ENCODE measurements around the gene ZMYND15. TPM values are rescaled to one million over a fixed set of nuclear protein-coding genes. Genes with fewer than 3 reads are reported as not detected.

The ZMYND15 gene
- total and polyA plus RNA-seq, 2 of the 4 experiments (the other 2 are of a cell fraction): 0.07 TPM; not detected in 1

DNA sequence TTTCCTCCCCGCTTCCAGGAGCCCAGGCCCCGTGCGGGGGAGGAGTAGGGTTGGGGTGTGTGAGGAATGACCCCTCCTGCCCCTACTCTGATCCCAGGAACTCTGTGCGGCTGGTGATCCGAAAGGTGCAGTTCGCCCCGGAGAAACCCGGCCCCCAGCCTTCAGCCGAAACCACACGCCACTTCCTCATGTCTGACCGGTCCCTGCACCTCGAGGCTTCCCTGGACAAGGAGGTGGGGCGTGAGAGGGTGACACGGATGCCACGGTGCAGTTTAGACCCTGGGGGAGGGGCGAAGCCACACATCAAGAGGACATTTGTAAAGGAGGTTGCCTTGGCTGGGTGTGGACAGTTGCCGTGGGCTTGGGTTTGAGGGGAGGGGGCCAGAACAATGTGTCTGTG lies 21.8 kb upstream of the ZMYND15 start:
- Histone ChIP-seq H2BK5ac (ENCODE audit: low read depth, low read length, poor library complexity, severe bottlenecking) (no peak overlapping the region), H3K18ac (ENCODE audit: low read depth, low read length) (no peak overlapping the region), H3K4me2 (ENCODE audit: low read depth, low read length) (no peak overlapping the region), H3K27me3 (ENCODE audit: control insufficient read depth, insufficient read depth, low read length) (no peaks in the 10 kb centered on the region), H3K27ac (ENCODE audit: insufficient read depth, low read length) (no peak overlapping the region), H3K4me3 (ENCODE audit: insufficient read depth, low read depth, low read length) (no peak overlapping the region), H3K79me1 (ENCODE audit: low read depth in 1 of 2, low read length in 2 of 2) (no peaks in the 10 kb centered on the region), H3K9me3 (ENCODE audit: control insufficient read depth, insufficient read depth, low read length) (no peaks in the 10 kb centered on the region), H3K9ac (ENCODE audit: low read depth, low read length) (no peak overlapping the region), H4K8ac (ENCODE audit: low read depth in 2 of 2, low read length in 2 of 2) (no peak overlapping the region), H3K36me3 (ENCODE audit: control insufficient read depth, insufficient read depth, low read length) (peaks cover 2% of the 10 kb centered on the region; the same call in 1 of the 2 replicates), H4K20me1 (ENCODE audit: insufficient read depth, low read length) (0 out of 2 replicates have a peak, but pooled peaks cover 3% of the 10 kb centered on the region), H3K4me1 (ENCODE audit: control insufficient read depth, insufficient read depth, low read length) (peaks cover 5% of the 10 kb centered on the region), H2AFZ (replicated peaks; ENCODE audit: low read length, poor library complexity) (no peak overlapping the region), H2BK20ac (ENCODE audit: low read depth, low read length) (no peak overlapping the region), H3K14ac (replicated peaks; ENCODE audit: low read depth, low read length) (no peak overlapping the region), H4K5ac (ENCODE audit: low read depth, low read length) (no peak overlapping the region), H2BK15ac (ENCODE audit: low read depth, low read length) (no peak overlapping the region), H3K9me1 (ENCODE audit: insufficient read depth, low read length) (peaks cover 5% of the 10 kb centered on the region), H2BK120ac (ENCODE audit: low read depth, low read length) (no peak overlapping the region), H2AK5ac (ENCODE audit: low read depth, low read length) (no peak overlapping the region), H2AK9ac (replicated peaks; ENCODE audit: low read depth, low read length, poor library complexity) (no peak overlapping the region), H3K56ac (ENCODE audit: extremely low read depth, insufficient read depth, low read length) (no peak overlapping the region), H4K91ac (ENCODE audit: insufficient read depth, low read depth, low read length) (no peak overlapping the region), H3K4ac (ENCODE audit: low read depth, low read length) (no peak overlapping the region), H3K23ac (ENCODE audit: low read depth, low read length) (no peak overlapping the region)
- ChIA-PET POLR2A (ENCODE audit: unreplicated experiment) (no interaction called here), CTCF (no interaction called here)
- dilution Hi-C loops (cut with HindIII; ENCODE audit: low sequenced_read_pairs, unreplicated experiment): no loop called here
- no CpG with 5 or more reads among the region's 17 CpGs for WGBS, 2 experiments (ENCODE audit: extremely low coverage in 2 of 2, insufficient read length in 1 of 2)
- ATAC-seq (ENCODE audit: low read depth): no peak
- TF ChIP-seq CHD1 (IDR thresholded peaks at IDR 0.05; ENCODE audit: low read depth, low read length) (no peak), CEBPB (IDR thresholded peaks at IDR 0.05; ENCODE audit: low read depth, low read length) (no peak), FOS (IDR thresholded peaks at IDR 0.05; ENCODE audit: low read depth, low read length) (no peak), POLR2A (IDR thresholded peaks at IDR 0.05; ENCODE audit: low read depth, low read length) (no peak)
- TF ChIP-seq, protein P1, sequence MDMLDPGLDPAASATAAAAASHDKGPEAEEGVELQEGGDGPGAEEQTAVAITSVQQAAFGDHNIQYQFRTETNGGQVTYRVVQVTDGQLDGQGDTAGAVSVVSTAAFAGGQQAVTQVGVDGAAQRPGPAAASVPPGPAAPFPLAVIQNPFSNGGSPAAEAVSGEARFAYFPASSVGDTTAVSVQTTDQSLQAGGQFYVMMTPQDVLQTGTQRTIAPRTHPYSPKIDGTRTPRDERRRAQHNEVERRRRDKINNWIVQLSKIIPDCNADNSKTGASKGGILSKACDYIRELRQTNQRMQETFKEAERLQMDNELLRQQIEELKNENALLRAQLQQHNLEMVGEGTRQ (IDR thresholded peaks at IDR 0.05; ENCODE audit: low read depth, low read length): no peak
- in situ Hi-C loops (cut with MboI; ENCODE audit: low sequenced_read_pairs): loop anchor here (10.0 kb wide), 1 partner anchor 167 kb away; no protein-coding TSS in a partner anchor
- intact Hi-C loops (cut with micrococcal nuclease): no loop called here
- no TSS peak for BruUV-seq (replicated peaks)
- DNase-seq: no peak
